Breast epithelium (tissue), 3 donors: ENCODE data around the gene RFX4.

Experiments used
- CTCF ChIP-seq, 3 donors: fragments of 450-650 bp; IDR thresholded peaks; one replicate each; pipeline ENCODE4 v1.5.1; 2016 to 2017; ENCODE audit warnings: antibody characterized with exemption in 3 of 3, mild to moderate bottlenecking in 3 of 3, moderate library complexity in 3 of 3
- POLR2A ChIP-seq: fragments of 450-650 bp; IDR thresholded peaks from one replicate; pipeline ENCODE4 v1.6.1; 2016; ENCODE audit warnings: antibody characterized with exemption, mild to moderate bottlenecking, moderate library complexity
- POLR2AphosphoS5 ChIP-seq, 3 donors: sonication (generic); formaldehyde crosslinking; IDR thresholded peaks; one replicate each; pipeline ENCODE4 v1.6.1; 2017; ENCODE audit warnings: antibody characterized with exemption in 3 of 3

GRCh38 chr12:106684497-106684896 lies 101.7 kb downstream of the RFX4 start:
- no peak for TF ChIP-seq CTCF (IDR thresholded peaks at IDR 0.05)
- TF ChIP-seq POLR2A = no peak
- no peak for TF ChIP-seq POLR2AphosphoS5 (IDR thresholded peaks at IDR 0.05)
